GM12878 (cell line): ENCODE results near the gene DMBX1. TPM values are rescaled to one million over a fixed set of nuclear protein-coding genes. Genes with fewer than 3 reads are reported as not detected.

Source experiments
- ATAC-seq: fragments of 200-7000 bp; cut with Tn5 transposase; 3 replicates; pipeline ENCODE4 v1.9.1; 2020; ENCODE audit warnings: mild to moderate bottlenecking, moderate library complexity
- BruUV-seq: library from RNA; stranded (reverse); fragments of 400-500 nt; replicated peaks from 2 replicates; lab custom pipeline; 2021; lab: Mats Ljungman, UMichigan
- CTCF ChIA-PET: fragments of 300-600 bp; sonication (Branson Sonifier 250); formaldehyde crosslinking; extraction: SDS; loops from one replicate; lab custom pipeline; 2021; ENCODE audit warnings: inconsistent platforms; lab: Yijun Ruan, JAX
- POLR2A ChIA-PET: fragments of 350-600 bp; formaldehyde crosslinking; extraction: SDS; loops from one replicate; lab custom pipeline; 2021; ENCODE audit warnings: inconsistent platforms; lab: Charles Lee
- RAD21 ChIA-PET: fragments of 300-600 bp; sonication (Branson Sonifier 250); formaldehyde crosslinking; loops from one replicate; lab custom pipeline; 2023; ENCODE audit warnings: antibody characterized with exemption; ENCODE audit not compliant: unreplicated experiment; lab: Charles Lee
- SMC1A ChIA-PET: fragments of 300-600 bp; sonication (Branson Sonifier 250); formaldehyde crosslinking; loops from one replicate; lab custom pipeline; 2023; ENCODE audit not compliant: unreplicated experiment, uncharacterized antibody; lab: Charles Lee
- DNase-seq: peaks from one replicate; pipeline ENCODE4 v3.0.0-alpha.2; 2011; ENCODE audit warnings: low read depth, low spot score
- FAIRE-seq: peaks from 3 replicates; lab custom pipeline; 2011; peaks lifted over from hg19 to GRCh38; lab: Jason Lieb, UNC
- H2AFZ ChIP-seq: 2 replicates; pipeline ENCODE4 v1.6.0; 2011; ENCODE audit warnings: low read depth, low read length, control low read depth; ENCODE audit not compliant: control insufficient read depth
- H3K27ac ChIP-seq: 2 replicates; pipeline ENCODE4 v1.5.1; 2011; ENCODE audit warnings: control low read depth; ENCODE audit not compliant: control insufficient read depth, insufficient read depth
- H3K27me3 ChIP-seq, 2 experiments: replicated peaks in 1 of 2; 2 replicates each; pipeline versions ENCODE4 v1.6.0 to v1.6.1; 2011; ENCODE audit warnings: low read length in 1 of 2; ENCODE audit not compliant: control insufficient read depth in 2 of 2, insufficient read depth in 2 of 2
- H3K36me3 ChIP-seq, 2 experiments: 2 replicates each; pipeline ENCODE4 v1.5.1; 2011; ENCODE audit warnings: low read length in 1 of 2; ENCODE audit not compliant: control insufficient read depth in 2 of 2, insufficient read depth in 2 of 2
- H3K4me1 ChIP-seq: 2 replicates; pipeline ENCODE4 v1.6.1; 2011; ENCODE audit warnings: mild to moderate bottlenecking, low read length, moderate library complexity, mixed read lengths; ENCODE audit not compliant: control insufficient read depth, insufficient read depth
- H3K4me2 ChIP-seq: 2 replicates; pipeline ENCODE4 v1.6.0; 2011; ENCODE audit warnings: control low read depth; ENCODE audit not compliant: control insufficient read depth, insufficient read depth
- H3K4me3 ChIP-seq: fragments of 200-600 bp; sonication (generic); 2 replicates; pipeline ENCODE4 v1.5.1; 2016
- H3K79me2 ChIP-seq: 2 replicates; pipeline ENCODE4 v1.6.0; 2011; ENCODE audit warnings: low read length; ENCODE audit not compliant: control insufficient read depth, insufficient read depth
- H3K9ac ChIP-seq: 2 replicates; pipeline ENCODE4 v1.8.0; 2011; ENCODE audit warnings: low read length, control low read depth, mixed read lengths; ENCODE audit not compliant: control insufficient read depth, insufficient read depth
- H3K9me3 ChIP-seq: replicated peaks from 3 replicates; pipeline ENCODE4 v1.5.1; 2011; ENCODE audit warnings: mild to moderate bottlenecking, low read length; ENCODE audit not compliant: control insufficient read depth, insufficient read depth
- H4K20me1 ChIP-seq: 2 replicates; pipeline ENCODE4 v1.6.0; 2011; ENCODE audit not compliant: control insufficient read depth, insufficient read depth
- BHLHE40 ChIP-seq, 2 experiments: fragments of 450-650 bp in 1 of 2; IDR thresholded peaks; 2 replicates each; pipeline ENCODE4 v1.6.1; 2011 to 2017; ENCODE audit warnings: low read depth in 2 of 2, borderline replicate concordance in 1 of 2, improper control_type of control experiment in 1 of 2, low read length in 1 of 2, mild to moderate bottlenecking in 1 of 2
- BMI1 ChIP-seq: fragments of 450-650 bp; IDR thresholded peaks from 2 replicates; pipeline ENCODE4 v1.6.1; 2016; ENCODE audit warnings: mild to moderate bottlenecking, moderate library complexity, borderline replicate concordance
- EED ChIP-seq: sonication (generic); IDR thresholded peaks from 2 replicates; pipeline ENCODE4 v1.6.1; 2016; ENCODE audit warnings: antibody characterized with exemption, low read depth
- ESRRA ChIP-seq: IDR thresholded peaks from 2 replicates; pipeline ENCODE4 v1.6.1; 2012; ENCODE audit warnings: mild to moderate bottlenecking, low read length, improper control_type of control experiment
- FOXK2 ChIP-seq: fragments of 450-650 bp; IDR thresholded peaks from 2 replicates; pipeline ENCODE4 v1.6.1; 2017; ENCODE audit warnings: mild to moderate bottlenecking, moderate library complexity
- JUNB ChIP-seq: IDR thresholded peaks from 2 replicates; pipeline ENCODE4 v1.6.1; 2016; ENCODE audit warnings: antibody characterized with exemption, mild to moderate bottlenecking
- JUND ChIP-seq: IDR thresholded peaks from 2 replicates; pipeline ENCODE4 v1.6.1; 2012; ENCODE audit warnings: low read depth, mild to moderate bottlenecking, low read length, improper control_type of control experiment, moderate library complexity
- MYB ChIP-seq: fragments of 150-350 bp; IDR thresholded peaks from 2 replicates; pipeline ENCODE4 v1.6.1; 2014; ENCODE audit warnings: mild to moderate bottlenecking, low read depth, low read length, borderline replicate concordance
- MYC ChIP-seq: IDR thresholded peaks from 2 replicates; pipeline ENCODE4 v1.6.1; 2011; ENCODE audit warnings: mild to moderate bottlenecking, low read length, moderate library complexity, inconsistent platforms; ENCODE audit not compliant: insufficient read depth, insufficient replicate concordance, insufficient read length, severe bottlenecking
- NFYB ChIP-seq: IDR thresholded peaks from 2 replicates; pipeline ENCODE4 v1.6.1; 2011; ENCODE audit warnings: low read depth, mild to moderate bottlenecking, low read length, improper control_type of control experiment, moderate library complexity; ENCODE audit not compliant: insufficient read depth
- NRF1 ChIP-seq: conservative IDR thresholded peaks from 2 replicates; pipeline ENCODE4 v1.6.1; 2011; ENCODE audit warnings: mild to moderate bottlenecking, low read depth, low read length, improper control_type of control experiment
- PAX8 ChIP-seq: fragments of 450-650 bp; IDR thresholded peaks from 2 replicates; pipeline ENCODE4 v1.6.1; 2017; ENCODE audit warnings: mild to moderate bottlenecking, moderate library complexity
- SREBF2 ChIP-seq: IDR thresholded peaks from 2 replicates; pipeline ENCODE4 v1.6.1; 2012; ENCODE audit warnings: mild to moderate bottlenecking, low read length
- TARDBP ChIP-seq: IDR thresholded peaks from 2 replicates; pipeline ENCODE4 v1.6.1; 2016; ENCODE audit warnings: borderline replicate concordance
- WRNIP1 ChIP-seq: IDR thresholded peaks from 2 replicates; pipeline ENCODE4 v1.6.1; 2011; ENCODE audit warnings: low read depth, low read length, improper control_type of control experiment, borderline replicate concordance
- ZBTB33 ChIP-seq: fragments of 450-650 bp; IDR thresholded peaks from 2 replicates; pipeline ENCODE4 v1.6.1; 2017; ENCODE audit warnings: mild to moderate bottlenecking
- ZNF24 ChIP-seq: fragments of 450-650 bp; IDR thresholded peaks from 2 replicates; pipeline ENCODE4 v1.6.1; 2017; ENCODE audit warnings: antibody characterized with exemption, mild to moderate bottlenecking
- WGBS: methylation state at CpG from one replicate; pipeline ENCODE4 v1.1.6; 2016; ENCODE audit warnings: low lambda C conversion rate; ENCODE audit not compliant: insufficient replicate concordance, insufficient coverage; ENCODE audit errors: missing lambda C conversion rate; 5-methylcytosine and 5-hydroxymethylcytosine counted together
- in situ Hi-C: fragments of 300-500 bp; cut with MboI; formaldehyde crosslinking; loops from 9 replicates; pipeline ENCODE4 v1.14.3; 2018; ENCODE audit warnings: mixed read lengths
- intact Hi-C: fragments of 100-400 bp; cut with micrococcal nuclease; formaldehyde crosslinking; loops from one replicate; pipeline ENCODE4 v1.14.2; 2022; ENCODE audit not compliant: unreplicated experiment
- polyA plus RNA-seq, 11 experiments: library from polyadenylated mRNA; depleted of rRNA in 4 of 11; unstranded in 6 of 11; stranded (reverse) in 5 of 11; fragments of >200 nt; fragmentation: Nextera tagmentation in 4 of 11; fragmentation: Illumina TruSeq in 1 of 11; extraction: Ambion mirVana in 4 of 11; extraction: Trizol in 1 of 11; gene quantifications; 1 replicate in 1 of 11; 2 replicates in 10 of 11; pipeline versions ENCODE4 v1.2.1 to v1.2.3, GENCODE V29; 2011 to 2016; ENCODE audit warnings: inconsistent platforms in 2 of 11, missing spikeins in 2 of 11, low read depth in 1 of 11
- total RNA-seq, 4 experiments: library from RNA; depleted of rRNA in 3 of 4; stranded (reverse); fragments of >200 nt in 3 of 4; fragmentation: Illumina TruSeq in 1 of 4; extraction: Trizol in 1 of 4; gene quantifications; 2 replicates each; pipeline versions ENCODE4 v1.2.1 to v1.2.3, GENCODE V29; 2013 to 2021
- TF ChIP-seq, protein P1 (sequence below): IDR thresholded peaks from 2 replicates; pipeline ENCODE4 v1.6.1; 2012; ENCODE audit warnings: improper control_type of control experiment, low read depth, low read length; ENCODE audit not compliant: insufficient replicate concordance

DMBX1 gene
- total and polyA plus RNA-seq, 10 of the 15 experiments (the other 5 are each of a cell fraction or from before 2014, with no cell fraction given) = 0.03 TPM; not detected in 9

- Histone ChIP-seq H3K9me3 (no peaks in the 10 kb centered on the region), H3K27ac (no peak overlapping the region), H3K27me3 (peaks cover 11 to 18% of the 10 kb centered on the region in 2 experiments; a peak in 3 of 4 replicates), H3K36me3 (no peaks in the 10 kb centered on the region), H3K9ac (no peak overlapping the region), H4K20me1 (no peaks in the 10 kb centered on the region), H2AFZ (no peak overlapping the region), H3K4me3 (no peak overlapping the region), H3K4me2 (no peak overlapping the region), H3K4me1 (no peaks in the 10 kb centered on the region; the same call in 1 of the 2 replicates), H3K79me2 (no peaks in the 10 kb centered on the region)
- ChIA-PET RAD21 (no interaction called here), CTCF (interaction anchor here (0.9 kb wide), 1 partner anchor 23 kb away, joined by 3 read pairs; no protein-coding TSS in a partner anchor), SMC1A (no interaction called here), POLR2A (no interaction called here)
- ATAC-seq (no peak), FAIRE-seq (no peak), DNase-seq (no peak)
- TF ChIP-seq TARDBP = no peak
- TF ChIP-seq FOXK2 = no peak
- TF ChIP-seq BHLHE40 (IDR thresholded peaks at IDR 0.05; ENCODE audit: borderline replicate concordance in 1 of 2, low read depth in 2 of 2, low read length in 1 of 2) = no peak
- no peak for TF ChIP-seq SREBF2
- no peak for TF ChIP-seq MYC
- no peak for TF ChIP-seq ESRRA
- no peak for TF ChIP-seq MYB
- no peak for TF ChIP-seq NFYB
- no peak for TF ChIP-seq JUNB
- no peak for TF ChIP-seq ZNF24
- no peak for TF ChIP-seq PAX8
- TF ChIP-seq NRF1 = no peak
- no peak for TF ChIP-seq EED
- no peak for TF ChIP-seq WRNIP1
- no peak for TF ChIP-seq ZBTB33
- TF ChIP-seq BMI1 = no peak
- no peak for TF ChIP-seq JUND
- TF ChIP-seq, protein P1, sequence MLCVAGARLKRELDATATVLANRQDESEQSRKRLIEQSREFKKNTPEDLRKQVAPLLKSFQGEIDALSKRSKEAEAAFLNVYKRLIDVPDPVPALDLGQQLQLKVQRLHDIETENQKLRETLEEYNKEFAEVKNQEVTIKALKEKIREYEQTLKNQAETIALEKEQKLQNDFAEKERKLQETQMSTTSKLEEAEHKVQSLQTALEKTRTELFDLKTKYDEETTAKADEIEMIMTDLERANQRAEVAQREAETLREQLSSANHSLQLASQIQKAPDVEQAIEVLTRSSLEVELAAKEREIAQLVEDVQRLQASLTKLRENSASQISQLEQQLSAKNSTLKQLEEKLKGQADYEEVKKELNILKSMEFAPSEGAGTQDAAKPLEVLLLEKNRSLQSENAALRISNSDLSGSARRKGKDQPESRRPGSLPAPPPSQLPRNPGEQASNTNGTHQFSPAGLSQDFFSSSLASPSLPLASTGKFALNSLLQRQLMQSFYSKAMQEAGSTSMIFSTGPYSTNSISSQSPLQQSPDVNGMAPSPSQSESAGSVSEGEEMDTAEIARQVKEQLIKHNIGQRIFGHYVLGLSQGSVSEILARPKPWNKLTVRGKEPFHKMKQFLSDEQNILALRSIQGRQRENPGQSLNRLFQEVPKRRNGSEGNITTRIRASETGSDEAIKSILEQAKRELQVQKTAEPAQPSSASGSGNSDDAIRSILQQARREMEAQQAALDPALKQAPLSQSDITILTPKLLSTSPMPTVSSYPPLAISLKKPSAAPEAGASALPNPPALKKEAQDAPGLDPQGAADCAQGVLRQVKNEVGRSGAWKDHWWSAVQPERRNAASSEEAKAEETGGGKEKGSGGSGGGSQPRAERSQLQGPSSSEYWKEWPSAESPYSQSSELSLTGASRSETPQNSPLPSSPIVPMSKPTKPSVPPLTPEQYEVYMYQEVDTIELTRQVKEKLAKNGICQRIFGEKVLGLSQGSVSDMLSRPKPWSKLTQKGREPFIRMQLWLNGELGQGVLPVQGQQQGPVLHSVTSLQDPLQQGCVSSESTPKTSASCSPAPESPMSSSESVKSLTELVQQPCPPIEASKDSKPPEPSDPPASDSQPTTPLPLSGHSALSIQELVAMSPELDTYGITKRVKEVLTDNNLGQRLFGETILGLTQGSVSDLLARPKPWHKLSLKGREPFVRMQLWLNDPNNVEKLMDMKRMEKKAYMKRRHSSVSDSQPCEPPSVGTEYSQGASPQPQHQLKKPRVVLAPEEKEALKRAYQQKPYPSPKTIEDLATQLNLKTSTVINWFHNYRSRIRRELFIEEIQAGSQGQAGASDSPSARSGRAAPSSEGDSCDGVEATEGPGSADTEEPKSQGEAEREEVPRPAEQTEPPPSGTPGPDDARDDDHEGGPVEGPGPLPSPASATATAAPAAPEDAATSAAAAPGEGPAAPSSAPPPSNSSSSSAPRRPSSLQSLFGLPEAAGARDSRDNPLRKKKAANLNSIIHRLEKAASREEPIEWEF = no peak
- intact Hi-C loops (no loop called here), in situ Hi-C loops (no loop called here)
- no TSS peak for BruUV-seq
- WGBS = 3% methylated on average over 3 of the region's 3 CpGs
These were observed 24.7 kb upstream of the DMBX1 start for GRCh38 chr1:46464915-46465314.
